HFF-Myc (cell line): Measurements from ENCODE around the gene DRC7.

Experiments
- DNase-seq: peaks from one replicate; pipeline ENCODE4 v3.0.0-alpha.2; 2011; ENCODE audit warnings: low read depth; ENCODE audit errors: extremely low read depth
- H3K4me3 ChIP-seq: replicated peaks from 2 replicates; pipeline ENCODE4 v1.5.1; 2011; ENCODE audit warnings: low read depth, mild to moderate bottlenecking, control low read depth, low read length
- CTCF ChIP-seq: IDR thresholded peaks from 2 replicates; pipeline ENCODE4 v1.5.1; 2012; ENCODE audit warnings: mild to moderate bottlenecking, low read depth, low read length, control low read depth; ENCODE audit errors: missing control alignments

The DRC7 gene

DNA sequence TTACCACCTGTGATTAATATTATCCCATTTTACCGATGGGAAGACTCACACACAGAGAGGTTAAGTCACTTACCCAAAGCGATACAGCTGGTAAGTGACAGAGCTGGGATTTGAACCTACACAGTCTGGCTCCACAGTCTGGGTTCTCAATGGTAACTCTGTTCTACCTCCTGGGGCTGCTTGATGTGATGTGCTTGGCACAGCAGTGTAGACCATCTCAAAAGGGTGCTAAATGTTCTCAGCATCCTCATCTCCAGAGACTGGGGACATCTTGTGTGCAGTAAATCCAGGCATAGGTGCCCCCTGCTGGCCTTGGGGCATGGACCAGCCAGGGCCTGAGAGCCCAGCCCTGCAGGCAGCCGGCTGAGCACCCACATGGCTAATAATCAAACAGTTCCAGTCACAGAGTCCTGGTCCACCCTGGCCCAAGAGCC lies 25.6 kb downstream of the DRC7 start:
- H3K4me3 ChIP-seq: no peak overlapping the region
- peak; percentile 19 for DNase-seq
- TF ChIP-seq CTCF: peak; percentile 70

DNA sequence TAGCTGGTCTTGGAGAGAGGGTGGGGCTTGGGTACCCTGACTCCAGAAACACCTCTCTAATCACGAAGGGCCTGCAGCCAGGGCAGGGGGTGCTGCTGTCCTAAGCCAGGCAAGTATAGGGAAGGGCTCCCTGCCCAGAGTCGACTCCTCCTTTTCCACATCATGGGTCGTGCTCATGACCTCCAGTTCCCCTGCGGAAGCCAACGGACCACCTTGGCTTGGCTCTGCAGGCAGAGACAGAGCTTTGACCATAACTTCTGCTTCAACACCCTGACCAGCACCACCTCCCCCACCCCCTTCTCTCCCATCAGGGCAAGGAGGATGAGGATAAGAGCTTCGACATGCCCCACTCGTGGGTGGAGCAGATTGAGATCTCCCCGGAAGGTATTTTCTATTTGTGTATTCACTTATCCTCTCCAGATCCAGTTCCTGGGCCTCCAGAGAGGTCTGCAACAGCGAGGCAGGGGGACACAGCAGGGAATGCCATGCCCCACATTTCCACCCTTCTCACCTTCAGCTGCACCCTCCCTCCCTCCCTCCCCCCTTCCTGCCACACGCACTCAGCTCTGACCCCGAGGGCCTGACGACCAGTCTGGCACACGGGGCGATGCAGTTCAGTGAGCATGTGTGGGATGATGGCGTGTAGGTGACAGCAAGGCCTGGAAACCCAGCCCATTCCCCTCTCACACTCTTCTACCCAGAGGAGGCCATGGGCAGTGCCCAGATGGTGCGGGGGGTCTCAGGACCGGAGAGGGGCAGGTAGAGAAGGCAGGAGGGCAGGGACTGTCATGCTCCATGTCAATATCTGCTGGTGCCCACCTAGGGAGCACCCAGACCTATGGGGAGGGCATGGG lies 27.0 kb downstream of the DRC7 start:
- DNase-seq: no peak
- no peak overlapping the region for H3K4me3 ChIP-seq
- no peak for TF ChIP-seq CTCF

GRCh38 chr16:57722210-57722499 lies 27.5 kb downstream of the DRC7 start:
- DNase-seq: no peak
- no peak overlapping the region for H3K4me3 ChIP-seq
- no peak for TF ChIP-seq CTCF

DNA sequence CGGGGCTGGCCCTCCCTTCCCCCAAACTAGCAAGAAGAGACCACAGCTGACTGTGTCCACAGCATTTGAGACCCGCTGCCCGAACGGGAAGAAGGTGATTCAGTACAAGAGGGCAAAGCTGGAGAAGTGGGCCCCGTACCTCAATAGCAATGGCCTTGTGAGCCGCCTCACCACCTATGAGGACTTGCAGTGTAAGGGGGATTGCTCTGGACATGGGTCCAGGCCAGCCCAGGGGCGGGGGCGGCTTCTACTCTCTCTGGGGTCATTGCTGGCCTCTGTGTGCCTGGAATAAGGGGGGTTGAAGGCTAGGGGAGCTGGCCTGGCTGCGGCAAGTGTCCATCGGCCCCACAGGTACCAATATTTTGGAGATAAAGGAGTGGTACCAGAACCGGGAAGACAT lies 28.0 kb downstream of the DRC7 start:
- TF ChIP-seq CTCF: no peak
- no peak overlapping the region for H3K4me3 ChIP-seq
- no peak for DNase-seq

- no peak for TF ChIP-seq CTCF
- H3K4me3 ChIP-seq: no peak overlapping the region
- no peak for DNase-seq
Measured at GRCh38 chr16:57723170-57723569, 28.6 kb downstream of the DRC7 start.

DNA sequence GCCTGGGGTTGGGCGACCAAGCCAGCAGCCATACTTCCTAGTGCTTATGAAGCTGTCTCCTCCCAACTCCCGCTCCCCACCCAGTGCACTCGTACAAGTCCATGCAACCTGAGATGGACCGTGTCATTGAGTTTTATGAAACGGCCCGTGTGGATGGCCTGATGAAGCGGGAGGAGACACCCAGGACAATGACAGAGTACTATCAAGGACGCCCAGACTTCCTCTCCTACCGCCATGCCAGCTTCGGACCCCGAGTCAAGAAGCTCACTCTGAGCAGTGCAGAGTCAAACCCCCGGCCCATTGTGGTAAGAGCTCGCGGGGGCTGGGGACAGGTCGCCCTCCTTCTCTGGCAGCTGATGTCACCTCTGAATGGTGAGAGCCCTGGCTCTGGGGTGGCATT lies 29.9 kb downstream of the DRC7 start:
- TF ChIP-seq CTCF: no peak
- H3K4me3 ChIP-seq: no peak overlapping the region
- DNase-seq: no peak

GRCh38 chr16:57725151-57725550 lies 30.5 kb downstream of the DRC7 start:
- no peak overlapping the region for H3K4me3 ChIP-seq
- no peak for TF ChIP-seq CTCF
- DNase-seq: no peak
